GM23338 (cell line): ENCODE measurements around the gene ZRANB2. TPM values are rescaled to one million over a fixed set of nuclear protein-coding genes. Genes with fewer than 3 reads are reported as not detected.

ENCODE experiments used
- ATAC-seq: fragments of 200-7000 bp; cut with Tn5 transposase; 3 replicates; pipeline ENCODE4 v1.9.1; 2020
- DNase-seq: peaks from one replicate; pipeline ENCODE4 v3.0.0-alpha.2; 2015; ENCODE audit warnings: low spot score
- H2AFZ ChIP-seq: fragments of 200-600 bp; sonication (generic); 2 replicates; pipeline ENCODE4 v1.8.0; 2016; ENCODE audit warnings: antibody characterized with exemption, mild to moderate bottlenecking, moderate library complexity
- H3F3A ChIP-seq: fragments of 200-600 bp; sonication (generic); replicated peaks from 2 replicates; pipeline ENCODE4 v1.8.0; 2017; ENCODE audit warnings: antibody characterized with exemption, mixed run types, low read depth
- H3K27ac ChIP-seq: fragments of 200-600 bp; sonication (generic); 2 replicates; pipeline ENCODE4 v1.6.1; 2016; ENCODE audit warnings: low read depth
- H3K27me3 ChIP-seq: fragments of 200-600 bp; sonication (generic); 2 replicates; pipeline ENCODE4 v1.8.0; 2016; ENCODE audit warnings: mild to moderate bottlenecking, mixed run types, moderate library complexity; ENCODE audit not compliant: insufficient read depth
- H3K36me3 ChIP-seq: fragments of 200-600 bp; sonication (generic); 2 replicates; pipeline ENCODE4 v1.8.0; 2016; ENCODE audit warnings: mild to moderate bottlenecking; ENCODE audit not compliant: insufficient read depth
- H3K4me1 ChIP-seq: fragments of 200-600 bp; sonication (generic); 2 replicates; pipeline ENCODE4 v1.8.0; 2016; ENCODE audit warnings: mild to moderate bottlenecking, moderate library complexity; ENCODE audit not compliant: insufficient read depth
- H3K4me2 ChIP-seq: fragments of 200-600 bp; sonication (generic); 2 replicates; pipeline ENCODE4 v1.7.1; 2017; ENCODE audit warnings: mixed run types
- H3K4me3 ChIP-seq: fragments of 200-600 bp; sonication (generic); 2 replicates; pipeline ENCODE4 v1.6.1; 2016; ENCODE audit warnings: mixed run types
- H3K79me2 ChIP-seq: fragments of 200-600 bp; sonication (generic); replicated peaks from 2 replicates; pipeline ENCODE4 v1.8.0; 2017; ENCODE audit warnings: mild to moderate bottlenecking; ENCODE audit not compliant: insufficient read depth
- H3K9me2 ChIP-seq: fragments of 200-600 bp; sonication (generic); 2 replicates; pipeline ENCODE4 v1.8.0; 2017; ENCODE audit not compliant: insufficient read depth
- H4K20me1 ChIP-seq: fragments of 200-600 bp; sonication (generic); replicated peaks from 2 replicates; pipeline ENCODE4 v1.8.0; 2017; ENCODE audit warnings: mild to moderate bottlenecking; ENCODE audit not compliant: insufficient read depth
- H3K27ac Mint-ChIP-seq: 2 replicates; pipeline ENCODE4 v1.8.0; 2020; ENCODE audit warnings: inconsistent platforms, mild to moderate bottlenecking, moderate library complexity, mixed read lengths
- H3K27me3 Mint-ChIP-seq: 3 replicates; pipeline ENCODE4 v1.8.0; 2022; ENCODE audit warnings: low read depth, mild to moderate bottlenecking, moderate library complexity, mixed read lengths, inconsistent platforms; ENCODE audit not compliant: insufficient read depth, poor library complexity
- H3K36me3 Mint-ChIP-seq: 3 replicates; pipeline ENCODE4 v1.8.0; 2021; ENCODE audit warnings: low read depth, mild to moderate bottlenecking, inconsistent platforms, moderate library complexity, mixed read lengths
- H3K4me1 Mint-ChIP-seq: 3 replicates; pipeline ENCODE4 v1.8.0; 2020; ENCODE audit warnings: mild to moderate bottlenecking, inconsistent platforms, mixed read lengths
- H3K4me3 Mint-ChIP-seq: 3 replicates; pipeline ENCODE4 v1.8.0; 2021; ENCODE audit warnings: moderate library complexity, mild to moderate bottlenecking, inconsistent platforms, mixed read lengths
- H3K9me3 Mint-ChIP-seq: 3 replicates; pipeline ENCODE4 v1.8.0; 2020; ENCODE audit warnings: moderate library complexity, mild to moderate bottlenecking, inconsistent platforms, mixed read lengths
- CTCF ChIP-seq, 2 experiments: fragments of 200-600 bp in 1 of 2; sonication (generic) in 1 of 2; conservative IDR thresholded peaks; 2 replicates each; pipeline versions ENCODE4 v1.5.1 to v1.6.1; 2016 to 2017; ENCODE audit warnings: antibody characterized with exemption in 2 of 2, low read depth in 2 of 2, mild to moderate bottlenecking in 2 of 2, moderate library complexity in 1 of 2
- ETS1 ChIP-seq: IDR thresholded peaks from 2 replicates; pipeline ENCODE4 v1.6.1; 2016; ENCODE audit warnings: antibody characterized with exemption
- EZH2phosphoT487 ChIP-seq: fragments of 200-600 bp; sonication (generic); IDR thresholded peaks from one replicate; pipeline ENCODE4 v1.8.1; 2018; ENCODE audit warnings: antibody characterized with exemption; ENCODE audit not compliant: unreplicated experiment
- JUNB ChIP-seq: IDR thresholded peaks from one replicate; pipeline ENCODE4 v1.6.1; 2016; ENCODE audit warnings: antibody characterized with exemption; ENCODE audit not compliant: unreplicated experiment
- NANOG ChIP-seq: IDR thresholded peaks from 2 replicates; pipeline ENCODE4 v1.6.1; 2016; ENCODE audit warnings: antibody characterized with exemption, borderline replicate concordance
- POLR2AphosphoS5 ChIP-seq: IDR thresholded peaks from 2 replicates; pipeline ENCODE4 v1.6.1; 2016; ENCODE audit warnings: antibody characterized with exemption, low read depth
- REST ChIP-seq: IDR thresholded peaks from one replicate; pipeline ENCODE4 v1.6.1; 2018; ENCODE audit warnings: antibody characterized with exemption; ENCODE audit not compliant: unreplicated experiment
- STAT1 ChIP-seq: IDR thresholded peaks from one replicate; pipeline ENCODE4 v1.6.1; 2016; ENCODE audit warnings: antibody characterized with exemption; ENCODE audit not compliant: unreplicated experiment
- ZNF114 ChIP-seq: fragments of 250-450 bp; sonication (Bioruptor Pico); IDR thresholded peaks from 2 replicates; pipeline ENCODE4 v1.5.0; 2020; ENCODE audit warnings: mild to moderate bottlenecking, moderate library complexity
- ZNF331 ChIP-seq: fragments of 250-450 bp; sonication (Bioruptor Pico); IDR thresholded peaks from 2 replicates; pipeline ENCODE4 v1.5.0; 2020; ENCODE audit warnings: low read depth, mild to moderate bottlenecking, moderate library complexity
- ZNF462 ChIP-seq: fragments of 250-450 bp; sonication (Bioruptor Pico); IDR thresholded peaks from 2 replicates; pipeline ENCODE4 v1.5.0; 2020; ENCODE audit warnings: mild to moderate bottlenecking, moderate library complexity
- long read RNA-seq: library from polyadenylated mRNA; unstranded; transcript quantifications from one replicate; pipeline ENCODE4 v2.0.0, GENCODE V29; 2020; ENCODE audit not compliant: unreplicated experiment
- polyA plus RNA-seq: library from polyadenylated mRNA; unstranded; fragments of >200 nt; fragmentation: Nextera tagmentation; extraction: Ambion mirVana; gene quantifications from 2 replicates; pipeline ENCODE4 v1.2.1, GENCODE V29; 2016
- total RNA-seq: library from RNA; depleted of rRNA; stranded (reverse); fragments of >200 nt; shearing (Covaris generic); gene quantifications from 2 replicates; pipeline ENCODE4 v1.2.3, GENCODE V29; 2014; rRNA removed

ZRANB2 gene
- total RNA-seq, result 84.9 and 85.4 TPM in 2 replicates
- polyA plus RNA-seq, result 142 and 170 TPM in 2 replicates
- long read RNA-seq, transcript ZRANB2-202 (10 exons, 3,078 nt), result minor isoform, 8 of 53 reads
- long read RNA-seq, transcript ZRANB2-201 (11 exons, 2,821 nt), result major isoform, 13 of 53 reads
- long read RNA-seq, partial matches to known transcripts, result 25 of 53 reads
- long read RNA-seq, other reads (novel, unspliced or antisense), result 7 of 53 reads

GRCh38 chr1:71080739-71081696 is at the start of gene ZRANB2:
ZRANB2 (minus strand) TSS chr1:71081035; CDS start chr1:71080995, 40 bp downstream.
- peak; percentile 98 for ATAC-seq
- H3F3A ChIP-seq, result no peaks in the 10 kb centered on the region
- DNase-seq, result peak; percentile 98
- H3K79me2 ChIP-seq, result peaks cover 48% of the 10 kb centered on the region
- H4K20me1 ChIP-seq, result no peaks in the 10 kb centered on the region; the same call in 1 of the 2 replicates
- peak within 1 kb of the TSS; percentile 44; the same call in 1 of the 2 replicates for H2AFZ ChIP-seq
- Mint-ChIP-seq H3K27ac (peak within 1 kb of the TSS; percentile 100), H3K4me1 (peaks cover 12% of the 10 kb centered on the region; the same call in 2 of the 3 replicates), H3K9me3 (no peaks in the 10 kb centered on the region), H3K4me3 (peak within 1 kb of the TSS; percentile 99), H3K27me3 (peaks cover 7% of the 10 kb centered on the region), H3K36me3 (peaks cover 31% of the 10 kb centered on the region; the same call in 2 of the 3 replicates)
- H3K27me3 ChIP-seq, result peaks cover 25% of the 10 kb centered on the region; the same call in 1 of the 2 replicates
- peak within 1 kb of the TSS; percentile 95 for H3K4me3 ChIP-seq
- H3K36me3 ChIP-seq, result peaks cover 23% of the 10 kb centered on the region; the same call in 1 of the 2 replicates
- peak within 1 kb of the TSS; percentile 81 for H3K4me2 ChIP-seq
- H3K27ac ChIP-seq, result peak within 1 kb of the TSS; percentile 12
- H3K4me1 ChIP-seq, result 0 out of 2 replicates have a peak, but pooled peaks cover 8% of the 10 kb centered on the region
- H3K9me2 ChIP-seq, result no peaks in the 10 kb centered on the region
- TF ChIP-seq ZNF114 (CRISPR knock-in tag) (no peak), STAT1 (no peak), POLR2AphosphoS5 (peak; percentile 90), EZH2phosphoT487 (no peak), ZNF462 (no peak), JUNB (no peak), REST (no peak), ZNF331 (no peak), NANOG (no peak), CTCF (conservative IDR thresholded peaks at IDR 0.05; ENCODE audit: low read depth in 2 of 2) (peak; percentile 62 to 66), ETS1 (no peak; the same call in 1 of the 2 replicates)
